ENCODE data around the gene MBD6. TPM values are rescaled to one million over a fixed set of nuclear protein-coding genes. Genes with fewer than 3 reads are reported as not detected.

Gene MBD6
- total and polyA plus RNA-seq, 2 of the 13 experiments (the other 11 are each of a cell fraction or from before 2014, with no cell fraction given), result 4.1 to 5.9 TPM

- TF ChIP-seq HINFP (CRISPR knock-in tag; IDR thresholded peaks at IDR 0.05; ENCODE audit: low read depth), result no peak
- no peak; the same call in 1 of the 2 replicates for TF ChIP-seq TFDP1 (CRISPR knock-in tag; IDR thresholded peaks at IDR 0.05; ENCODE audit: borderline replicate concordance)
- TF ChIP-seq ZKSCAN1 (IDR thresholded peaks at IDR 0.05; ENCODE audit: low read length), result no peak
- no peak for TF ChIP-seq CBX2 (IDR thresholded peaks at IDR 0.05; ENCODE audit: low read depth, low read length)
- no peak for TF ChIP-seq CBX2 (CRISPR knock-in tag; IDR thresholded peaks at IDR 0.05; ENCODE audit: low read depth)
- no peak for TF ChIP-seq ZNF30 (CRISPR knock-in tag; IDR thresholded peaks at IDR 0.05)
- TF ChIP-seq ZNF614 (CRISPR knock-in tag; IDR thresholded peaks at IDR 0.05; ENCODE audit: borderline replicate concordance), result no peak
- TF ChIP-seq MAF1 (CRISPR knock-in tag; IDR thresholded peaks at IDR 0.05; ENCODE audit: borderline replicate concordance), result 0 out of 2 replicates have a peak, but pooled peaks have one; percentile 62
- TF ChIP-seq RAD51 (IDR thresholded peaks at IDR 0.05; ENCODE audit: borderline replicate concordance), result no peak
- TF ChIP-seq KLF9 (CRISPR knock-in tag; IDR thresholded peaks at IDR 0.05; ENCODE audit: low read depth), result no peak
- no peak for TF ChIP-seq ZNF275 (CRISPR knock-in tag; IDR thresholded peaks at IDR 0.05; ENCODE audit: borderline replicate concordance)
- TF ChIP-seq ZBTB49 (CRISPR knock-in tag; IDR thresholded peaks at IDR 0.05; ENCODE audit: borderline replicate concordance), result no peak
- TF ChIP-seq RXRA (CRISPR knock-in tag; IDR thresholded peaks at IDR 0.05), result peak; percentile 22; the same call in 1 of the 2 replicates
- no peak for TF ChIP-seq RFX5 (IDR thresholded peaks at IDR 0.05; ENCODE audit: low read depth, low read length)
- TF ChIP-seq NR2F6 (IDR thresholded peaks at IDR 0.05), result no peak; the same call in 1 of the 2 replicates
- TF ChIP-seq NR2F6 (CRISPR knock-in tag; IDR thresholded peaks at IDR 0.05), result peak; percentile 59; the same call in 1 of the 2 replicates
- peak; percentile 71 for TF ChIP-seq IKZF5 (CRISPR knock-in tag; IDR thresholded peaks at IDR 0.05)
- TF ChIP-seq ZFX (CRISPR knock-in tag; IDR thresholded peaks at IDR 0.05; ENCODE audit: low read depth), result peak; percentile 94
- TF ChIP-seq PRDM4 (CRISPR knock-in tag; IDR thresholded peaks at IDR 0.05; ENCODE audit: borderline replicate concordance), result no peak
- TF ChIP-seq THAP11 (CRISPR knock-in tag; IDR thresholded peaks at IDR 0.05), result peak; percentile 65; the same call in 1 of the 2 replicates
Measured at GRCh38 chr12:57575771-57576612, 53.4 kb downstream of the MBD6 start (continued).

Measured in HepG2 (cell line).